ENCODE measurements around the gene TRIM13.

DNA sequence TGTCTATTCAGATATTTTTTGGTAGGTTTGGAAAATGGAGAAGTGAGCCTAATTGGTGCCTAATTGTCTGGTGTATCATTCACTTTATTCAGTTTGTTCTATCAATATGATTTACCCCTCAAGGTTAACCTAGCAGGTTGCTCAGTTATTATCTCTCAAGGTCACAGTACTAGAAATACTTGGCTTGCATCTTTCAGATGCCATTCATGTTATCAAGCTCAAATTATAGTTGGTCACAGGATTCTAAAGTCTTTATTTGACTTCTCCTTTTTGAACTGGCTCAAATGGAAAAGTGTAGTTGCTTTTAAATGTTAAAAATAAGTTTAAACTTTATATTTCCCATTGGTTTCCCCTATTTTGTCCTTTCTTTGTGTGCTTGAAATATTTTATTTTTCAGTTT, 21.0 kb downstream of the TRIM13 start:
- TF ChIP-seq, protein P1, sequence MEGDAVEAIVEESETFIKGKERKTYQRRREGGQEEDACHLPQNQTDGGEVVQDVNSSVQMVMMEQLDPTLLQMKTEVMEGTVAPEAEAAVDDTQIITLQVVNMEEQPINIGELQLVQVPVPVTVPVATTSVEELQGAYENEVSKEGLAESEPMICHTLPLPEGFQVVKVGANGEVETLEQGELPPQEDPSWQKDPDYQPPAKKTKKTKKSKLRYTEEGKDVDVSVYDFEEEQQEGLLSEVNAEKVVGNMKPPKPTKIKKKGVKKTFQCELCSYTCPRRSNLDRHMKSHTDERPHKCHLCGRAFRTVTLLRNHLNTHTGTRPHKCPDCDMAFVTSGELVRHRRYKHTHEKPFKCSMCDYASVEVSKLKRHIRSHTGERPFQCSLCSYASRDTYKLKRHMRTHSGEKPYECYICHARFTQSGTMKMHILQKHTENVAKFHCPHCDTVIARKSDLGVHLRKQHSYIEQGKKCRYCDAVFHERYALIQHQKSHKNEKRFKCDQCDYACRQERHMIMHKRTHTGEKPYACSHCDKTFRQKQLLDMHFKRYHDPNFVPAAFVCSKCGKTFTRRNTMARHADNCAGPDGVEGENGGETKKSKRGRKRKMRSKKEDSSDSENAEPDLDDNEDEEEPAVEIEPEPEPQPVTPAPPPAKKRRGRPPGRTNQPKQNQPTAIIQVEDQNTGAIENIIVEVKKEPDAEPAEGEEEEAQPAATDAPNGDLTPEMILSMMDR (IDR thresholded peaks at IDR 0.05; ENCODE audit: low read depth, low read length), result no peak
- TF ChIP-seq, protein P2, sequence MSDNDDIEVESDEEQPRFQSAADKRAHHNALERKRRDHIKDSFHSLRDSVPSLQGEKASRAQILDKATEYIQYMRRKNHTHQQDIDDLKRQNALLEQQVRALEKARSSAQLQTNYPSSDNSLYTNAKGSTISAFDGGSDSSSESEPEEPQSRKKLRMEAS (IDR thresholded peaks at IDR 0.05; ENCODE audit: low read depth, low read length), result no peak
- no peak for TF ChIP-seq POLR2A (IDR thresholded peaks at IDR 0.05; ENCODE audit: extremely low read depth, insufficient read length)

All from NB4 (cell line).